ENCODE results near the gene CBLN3. TPM values are rescaled to one million over a fixed set of nuclear protein-coding genes. Genes with fewer than 3 reads are reported as not detected.

CBLN3 gene
- polyA plus RNA-seq, 1 donor from 2014 or later = not detected

DNA sequence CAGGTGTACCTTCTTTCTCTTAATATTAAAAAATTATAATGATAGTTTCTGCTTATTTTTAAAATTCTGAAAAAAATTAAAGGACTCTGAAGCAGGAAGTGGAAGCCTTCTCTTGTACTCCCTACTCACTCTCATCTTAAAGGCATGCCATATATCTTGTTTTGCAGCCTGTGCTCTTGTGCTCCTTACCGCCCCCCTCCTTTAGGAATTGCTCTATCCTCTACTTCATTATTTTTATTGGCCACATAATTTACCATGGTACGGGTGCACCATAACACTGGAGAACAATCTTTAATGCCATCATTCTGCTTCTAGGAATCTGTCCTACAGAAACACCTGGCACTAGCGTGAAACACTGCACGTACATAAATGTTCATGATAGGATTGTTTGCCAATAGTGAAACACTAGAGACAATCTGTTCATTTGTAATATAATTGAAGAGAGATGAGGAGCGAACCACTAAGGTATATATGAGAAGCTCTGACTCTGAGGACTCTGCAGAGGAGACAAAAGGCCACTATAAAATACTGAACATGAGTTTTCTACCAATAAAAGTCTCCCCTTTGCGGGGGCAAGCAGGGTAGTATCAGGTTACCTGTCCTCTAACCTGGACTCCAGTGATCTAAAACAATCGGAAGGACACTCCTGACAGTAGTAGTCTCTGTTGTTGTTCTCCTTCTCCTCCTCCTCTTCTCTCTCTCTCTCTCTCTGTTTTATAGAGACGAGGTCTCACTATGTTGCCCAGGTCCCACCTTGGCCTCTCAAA is 37.0 kb downstream of the CBLN3 start:
- Histone ChIP-seq H4K20me1 (ENCODE audit: insufficient read depth) (no peaks in the 10 kb centered on the region), H3K27me3 (ENCODE audit: insufficient read depth, low read depth, low read length) (no peaks in the 10 kb centered on the region), H3F3A (ENCODE audit: insufficient read depth, low read length, poor library complexity, severe bottlenecking) (no peaks in the 10 kb centered on the region), H3K9ac (ENCODE audit: low read length) (no peak overlapping the region), H3K4me2 (ENCODE audit: low read length) (no peak overlapping the region), H3K27ac (ENCODE audit: low read length) (no peak overlapping the region), H3K4me3 (ENCODE audit: low read length) (no peak overlapping the region), H3K79me2 (replicated peaks; ENCODE audit: insufficient read depth, low read length) (no peaks in the 10 kb centered on the region), H3K9me3 (ENCODE audit: low read length) (no peaks in the 10 kb centered on the region), H2AFZ (ENCODE audit: low read depth, low read length) (no peak overlapping the region), H3K9me2 (ENCODE audit: insufficient read depth, low read length) (no peaks in the 10 kb centered on the region), H3K36me3 (ENCODE audit: insufficient read depth, low read length) (no peaks in the 10 kb centered on the region)
- TF ChIP-seq SMC3 (conservative IDR thresholded peaks at IDR 0.05; ENCODE audit: poor library complexity) (no peak), MXI1 (conservative IDR thresholded peaks at IDR 0.05; ENCODE audit: poor library complexity, severe bottlenecking) (no peak), TAF1 (IDR thresholded peaks at IDR 0.05; ENCODE audit: low read depth) (no peak), EP300 (conservative IDR thresholded peaks at IDR 0.05; ENCODE audit: poor library complexity, severe bottlenecking) (no peak), POLR2AphosphoS5 (IDR thresholded peaks at IDR 0.05) (no peak), RAD21 (conservative IDR thresholded peaks at IDR 0.05) (no peak), EZH2 (IDR thresholded peaks at IDR 0.05; ENCODE audit: borderline replicate concordance, insufficient read depth, low read length, poor library complexity, severe bottlenecking) (no peak)
- TF ChIP-seq, protein P1, sequence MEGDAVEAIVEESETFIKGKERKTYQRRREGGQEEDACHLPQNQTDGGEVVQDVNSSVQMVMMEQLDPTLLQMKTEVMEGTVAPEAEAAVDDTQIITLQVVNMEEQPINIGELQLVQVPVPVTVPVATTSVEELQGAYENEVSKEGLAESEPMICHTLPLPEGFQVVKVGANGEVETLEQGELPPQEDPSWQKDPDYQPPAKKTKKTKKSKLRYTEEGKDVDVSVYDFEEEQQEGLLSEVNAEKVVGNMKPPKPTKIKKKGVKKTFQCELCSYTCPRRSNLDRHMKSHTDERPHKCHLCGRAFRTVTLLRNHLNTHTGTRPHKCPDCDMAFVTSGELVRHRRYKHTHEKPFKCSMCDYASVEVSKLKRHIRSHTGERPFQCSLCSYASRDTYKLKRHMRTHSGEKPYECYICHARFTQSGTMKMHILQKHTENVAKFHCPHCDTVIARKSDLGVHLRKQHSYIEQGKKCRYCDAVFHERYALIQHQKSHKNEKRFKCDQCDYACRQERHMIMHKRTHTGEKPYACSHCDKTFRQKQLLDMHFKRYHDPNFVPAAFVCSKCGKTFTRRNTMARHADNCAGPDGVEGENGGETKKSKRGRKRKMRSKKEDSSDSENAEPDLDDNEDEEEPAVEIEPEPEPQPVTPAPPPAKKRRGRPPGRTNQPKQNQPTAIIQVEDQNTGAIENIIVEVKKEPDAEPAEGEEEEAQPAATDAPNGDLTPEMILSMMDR (IDR thresholded peaks at IDR 0.05; ENCODE audit: poor library complexity, severe bottlenecking) = no peak
- TF ChIP-seq, protein P2, sequence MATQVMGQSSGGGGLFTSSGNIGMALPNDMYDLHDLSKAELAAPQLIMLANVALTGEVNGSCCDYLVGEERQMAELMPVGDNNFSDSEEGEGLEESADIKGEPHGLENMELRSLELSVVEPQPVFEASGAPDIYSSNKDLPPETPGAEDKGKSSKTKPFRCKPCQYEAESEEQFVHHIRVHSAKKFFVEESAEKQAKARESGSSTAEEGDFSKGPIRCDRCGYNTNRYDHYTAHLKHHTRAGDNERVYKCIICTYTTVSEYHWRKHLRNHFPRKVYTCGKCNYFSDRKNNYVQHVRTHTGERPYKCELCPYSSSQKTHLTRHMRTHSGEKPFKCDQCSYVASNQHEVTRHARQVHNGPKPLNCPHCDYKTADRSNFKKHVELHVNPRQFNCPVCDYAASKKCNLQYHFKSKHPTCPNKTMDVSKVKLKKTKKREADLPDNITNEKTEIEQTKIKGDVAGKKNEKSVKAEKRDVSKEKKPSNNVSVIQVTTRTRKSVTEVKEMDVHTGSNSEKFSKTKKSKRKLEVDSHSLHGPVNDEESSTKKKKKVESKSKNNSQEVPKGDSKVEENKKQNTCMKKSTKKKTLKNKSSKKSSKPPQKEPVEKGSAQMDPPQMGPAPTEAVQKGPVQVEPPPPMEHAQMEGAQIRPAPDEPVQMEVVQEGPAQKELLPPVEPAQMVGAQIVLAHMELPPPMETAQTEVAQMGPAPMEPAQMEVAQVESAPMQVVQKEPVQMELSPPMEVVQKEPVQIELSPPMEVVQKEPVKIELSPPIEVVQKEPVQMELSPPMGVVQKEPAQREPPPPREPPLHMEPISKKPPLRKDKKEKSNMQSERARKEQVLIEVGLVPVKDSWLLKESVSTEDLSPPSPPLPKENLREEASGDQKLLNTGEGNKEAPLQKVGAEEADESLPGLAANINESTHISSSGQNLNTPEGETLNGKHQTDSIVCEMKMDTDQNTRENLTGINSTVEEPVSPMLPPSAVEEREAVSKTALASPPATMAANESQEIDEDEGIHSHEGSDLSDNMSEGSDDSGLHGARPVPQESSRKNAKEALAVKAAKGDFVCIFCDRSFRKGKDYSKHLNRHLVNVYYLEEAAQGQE (IDR thresholded peaks at IDR 0.05; ENCODE audit: borderline replicate concordance) = no peak

DNA sequence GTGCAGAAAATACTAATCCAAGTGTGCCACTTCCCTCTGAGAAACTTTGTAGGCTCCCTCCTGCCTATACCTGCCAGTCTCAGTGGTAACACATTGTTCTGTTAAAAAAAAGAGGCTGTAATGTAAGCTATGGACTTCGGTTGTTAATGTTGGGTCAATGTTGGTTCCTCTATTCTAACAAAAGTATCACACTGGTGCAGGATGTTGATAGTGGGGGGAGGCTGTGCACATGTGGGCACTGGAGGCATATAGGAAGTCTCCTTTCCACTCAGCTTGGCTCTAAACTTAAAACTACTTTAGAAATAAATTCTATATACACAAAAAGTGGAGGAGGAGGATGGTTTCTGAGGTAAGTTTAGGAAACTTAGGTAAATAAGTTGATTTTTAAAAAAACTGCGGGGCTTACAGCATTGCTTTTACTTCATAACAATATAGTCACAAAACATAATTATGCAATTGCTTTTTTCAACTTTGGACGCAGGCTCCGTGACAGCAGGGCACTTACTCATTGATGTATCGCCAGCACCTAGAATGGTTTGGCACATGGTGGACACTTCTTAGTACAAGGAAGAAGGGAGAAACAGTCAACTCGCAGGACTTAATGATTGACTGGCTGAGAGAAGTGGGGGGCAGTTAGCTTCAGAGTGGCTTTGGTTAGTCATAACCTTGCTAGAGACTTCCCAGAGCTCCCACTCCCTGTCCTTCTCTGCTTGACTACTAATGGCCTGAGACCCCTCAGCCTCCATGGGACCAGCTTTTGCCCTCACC is 38.6 kb downstream of the CBLN3 start:
- Histone ChIP-seq H3K9me2 (ENCODE audit: insufficient read depth, low read length) (no peaks in the 10 kb centered on the region), H3K4me3 (ENCODE audit: low read length) (no peak overlapping the region), H3F3A (ENCODE audit: insufficient read depth, low read length, poor library complexity, severe bottlenecking) (no peaks in the 10 kb centered on the region), H3K9ac (ENCODE audit: low read length) (no peak overlapping the region), H3K27me3 (ENCODE audit: insufficient read depth, low read depth, low read length) (no peaks in the 10 kb centered on the region), H3K4me2 (ENCODE audit: low read length) (no peak overlapping the region), H3K36me3 (ENCODE audit: insufficient read depth, low read length) (no peaks in the 10 kb centered on the region), H3K9me3 (ENCODE audit: low read length) (no peaks in the 10 kb centered on the region), H2AFZ (ENCODE audit: low read depth, low read length) (no peak overlapping the region), H4K20me1 (ENCODE audit: insufficient read depth) (no peaks in the 10 kb centered on the region), H3K27ac (ENCODE audit: low read length) (no peak overlapping the region), H3K79me2 (replicated peaks; ENCODE audit: insufficient read depth, low read length) (no peaks in the 10 kb centered on the region)
- no peak for TF ChIP-seq POLR2AphosphoS5 (IDR thresholded peaks at IDR 0.05)
- TF ChIP-seq, protein P2 (IDR thresholded peaks at IDR 0.05; ENCODE audit: borderline replicate concordance) = no peak
- no peak for TF ChIP-seq EP300 (conservative IDR thresholded peaks at IDR 0.05; ENCODE audit: poor library complexity, severe bottlenecking)
- TF ChIP-seq EZH2 (IDR thresholded peaks at IDR 0.05; ENCODE audit: borderline replicate concordance, insufficient read depth, low read length, poor library complexity, severe bottlenecking) = no peak
- no peak for TF ChIP-seq SMC3 (conservative IDR thresholded peaks at IDR 0.05; ENCODE audit: poor library complexity)
- no peak for TF ChIP-seq RAD21 (conservative IDR thresholded peaks at IDR 0.05)
- TF ChIP-seq MXI1 (conservative IDR thresholded peaks at IDR 0.05; ENCODE audit: poor library complexity, severe bottlenecking) = no peak
- TF ChIP-seq, protein P1 (IDR thresholded peaks at IDR 0.05; ENCODE audit: poor library complexity, severe bottlenecking) = no peak
- TF ChIP-seq TAF1 (IDR thresholded peaks at IDR 0.05; ENCODE audit: low read depth) = no peak
